Measurements from ENCODE around the gene MAN2A1. TPM values are rescaled to one million over a fixed set of nuclear protein-coding genes. Genes with fewer than 3 reads are reported as not detected.

MAN2A1 gene
- total RNA-seq, 1 experiment from 2014 or later, result 78.0 TPM

- H3K27ac ChIP-seq (ENCODE audit: insufficient read length, low read depth, low read length), result no peak overlapping the region
- H4K8ac ChIP-seq (replicated peaks; ENCODE audit: insufficient read length, low read depth, low read length), result no peak overlapping the region
- H3K27me3 ChIP-seq (ENCODE audit: insufficient read depth, low read length), result no peaks in the 10 kb centered on the region
- no peak overlapping the region for H3K23ac ChIP-seq (ENCODE audit: insufficient read length, low read depth, low read length)
- H3K56ac ChIP-seq (ENCODE audit: insufficient read length, low read depth, low read length), result no peak overlapping the region
- no peak overlapping the region for H3T11ph ChIP-seq (ENCODE audit: low read length)
- H2AFZ ChIP-seq (ENCODE audit: low read length), result no peak overlapping the region
- no peak overlapping the region for H2BK20ac ChIP-seq (ENCODE audit: low read depth, low read length, poor library complexity, severe bottlenecking)
- no peaks in the 10 kb centered on the region for H3K23me2 ChIP-seq (ENCODE audit: insufficient read length, low read depth, low read length, poor library complexity, severe bottlenecking)
- Mint-ChIP-seq H3K36me3 (ENCODE audit: insufficient read depth in 1 of 3, low read depth in 3 of 3) (no peaks in the 10 kb centered on the region; a peak in 1 of 7 replicates), H3K27ac (peak overlapping the region in 1 of 3 experiments; percentile 56; a peak in 1 of 7 replicates), H3K4me3 (no peak overlapping the region), H3K4me1 (peaks cover 13 to 14% of the 10 kb centered on the region in 2 experiments), H3K9me3 (no peaks in the 10 kb centered on the region), H3K27me3 (ENCODE audit: low read depth) (no peaks in the 10 kb centered on the region)
- H2BK120ac ChIP-seq (ENCODE audit: low read depth, low read length, poor library complexity, severe bottlenecking), result no peak overlapping the region
- H3K79me1 ChIP-seq (ENCODE audit: insufficient read depth, low read depth, low read length, poor library complexity, severe bottlenecking), result no peaks in the 10 kb centered on the region
- no CpG with 5 or more reads among the region's 5 CpGs for WGBS (ENCODE audit: extremely low coverage, insufficient read length, low lambda C conversion rate)
- H3K4ac ChIP-seq (ENCODE audit: low read depth, low read length), result no peak overlapping the region
- H3K79me2 ChIP-seq (ENCODE audit: insufficient read depth, low read length), result no peaks in the 10 kb centered on the region
- no peak overlapping the region for H2AK5ac ChIP-seq (ENCODE audit: insufficient read length, low read length)
- no peak overlapping the region for H4K91ac ChIP-seq (ENCODE audit: insufficient read length, low read depth, low read length)
- no peaks in the 10 kb centered on the region for H3K4me1 ChIP-seq (ENCODE audit: insufficient read depth, low read length)
- no peak overlapping the region for H3K4me2 ChIP-seq (ENCODE audit: insufficient read depth, insufficient read length, low read length)
- no peak overlapping the region for H3K9ac ChIP-seq (ENCODE audit: extremely low read depth, insufficient read length, low read length)
- no peak overlapping the region for H2BK12ac ChIP-seq (ENCODE audit: insufficient read length, low read depth, low read length)
- H3K14ac ChIP-seq (ENCODE audit: insufficient read depth, low read length), result no peak overlapping the region
- no peaks in the 10 kb centered on the region for H4K20me1 ChIP-seq (ENCODE audit: control insufficient read depth, insufficient read depth, insufficient read length)
- no peak overlapping the region for H3K18ac ChIP-seq (ENCODE audit: insufficient read length, low read depth, low read length)
- no peak overlapping the region for H2BK15ac ChIP-seq (ENCODE audit: low read depth, low read length)
- TF ChIP-seq CTCF (conservative IDR thresholded peaks at IDR 0.05), result no peak
- no peak for DNase-seq
- H4K5ac ChIP-seq (ENCODE audit: insufficient read length, low read depth, low read length), result no peak overlapping the region
- H3K9me3 ChIP-seq (ENCODE audit: control insufficient read depth, low read depth, low read length), result no peaks in the 10 kb centered on the region
- H2BK5ac ChIP-seq (ENCODE audit: insufficient read length, low read length), result no peak overlapping the region
Measured at GRCh38 chr5:109676920-109677319, 12.8 kb upstream of the MAN2A1 start.

All from H9 (cell line).